HEK293 (cell line): ENCODE results near the gene USP44.
A peak's percentile ranks its signal among the peaks of the same experiment; 100 is the strongest.

Experiments
- CTCF ChIA-PET: fragments of 350-600 bp; formaldehyde crosslinking; extraction: SDS; loops from one replicate; lab custom pipeline; 2021; ENCODE audit warnings: antibody characterized with exemption; lab: Yijun Ruan, JAX
- POLR2A ChIA-PET: fragments of 300-600 bp; formaldehyde crosslinking; extraction: SDS; loops from one replicate; lab custom pipeline; 2020; ENCODE audit warnings: antibody characterized with exemption, inconsistent platforms; lab: Yijun Ruan, JAX
- H3K27ac ChIP-seq: fragments of 200-500 bp; sonication (Bioruptor generic); 2 replicates; pipeline ENCODE4 v1.5.1; 2014; ENCODE audit warnings: low read depth, low read length, control low read depth, inconsistent platforms; ENCODE audit errors: extremely low read depth
- H3K36me3 ChIP-seq, 2 experiments: fragments of 200-500 bp in 1 of 2; sonication (Bioruptor generic) in 1 of 2; 1 replicate in 1 of 2; 2 replicates in 1 of 2; pipeline ENCODE4 v1.5.1; 2014 to 2017; ENCODE audit warnings: inconsistent platforms in 2 of 2, low read length in 2 of 2; ENCODE audit not compliant: control insufficient read depth in 2 of 2, insufficient read depth in 1 of 2
- H3K4me1 ChIP-seq: fragments of 200-500 bp; sonication (Bioruptor generic); 2 replicates; pipeline ENCODE4 v1.5.1; 2014; ENCODE audit warnings: mild to moderate bottlenecking, low read length, inconsistent platforms; ENCODE audit not compliant: control insufficient read depth, insufficient read depth
- H3K4me3 ChIP-seq: 2 replicates; pipeline ENCODE4 v1.5.1; 2011; ENCODE audit warnings: low read depth, mild to moderate bottlenecking, control low read depth, low read length, moderate library complexity
- H3K9me3 ChIP-seq: fragments of 200-500 bp; sonication (Bioruptor generic); 2 replicates; pipeline ENCODE4 v1.5.1; 2014; ENCODE audit warnings: low read depth, low read length, inconsistent platforms; ENCODE audit not compliant: control insufficient read depth, insufficient read depth
- HOXD13 ChIP-seq: sonication (generic); formaldehyde crosslinking; IDR thresholded peaks from 2 replicates; pipeline ENCODE4 v1.8.0; 2022; ENCODE audit warnings: missing genetic modification reagents, borderline replicate concordance
- MYNN ChIP-seq: fragments of 450-650 bp; formaldehyde crosslinking; IDR thresholded peaks from 2 replicates; pipeline ENCODE4 v1.5.1; 2016; ENCODE audit warnings: missing biosample characterization, missing genetic modification characterization, borderline replicate concordance
- PRDM6 ChIP-seq: fragments of 450-650 bp; formaldehyde crosslinking; IDR thresholded peaks from 2 replicates; pipeline ENCODE4 v1.5.1; 2017; ENCODE audit warnings: missing biosample characterization, missing genetic modification characterization
- ZBTB48 ChIP-seq: fragments of 450-650 bp; formaldehyde crosslinking; IDR thresholded peaks from 2 replicates; pipeline ENCODE4 v1.5.1; 2016; ENCODE audit warnings: missing biosample characterization, missing genetic modification characterization
- ZEB2 ChIP-seq: fragments of 450-650 bp; formaldehyde crosslinking; IDR thresholded peaks from 2 replicates; pipeline ENCODE4 v1.5.1; 2016; ENCODE audit warnings: missing biosample characterization, missing genetic modification characterization
- ZNF146 ChIP-seq: fragments of 450-650 bp; formaldehyde crosslinking; IDR thresholded peaks from 2 replicates; pipeline ENCODE4 v1.5.1; 2016; ENCODE audit warnings: missing biosample characterization, missing genetic modification characterization
- ZNF148 ChIP-seq: fragments of 450-650 bp; formaldehyde crosslinking; IDR thresholded peaks from 2 replicates; pipeline ENCODE4 v1.5.0; 2017; ENCODE audit warnings: missing biosample characterization, missing genetic modification characterization, borderline replicate concordance
- ZNF2 ChIP-seq: fragments of 450-650 bp; formaldehyde crosslinking; IDR thresholded peaks from 2 replicates; pipeline ENCODE4 v1.5.1; 2016; ENCODE audit warnings: missing biosample characterization, missing genetic modification characterization
- ZNF311 ChIP-seq: fragments of 450-650 bp; formaldehyde crosslinking; IDR thresholded peaks from 2 replicates; pipeline ENCODE4 v1.5.1; 2017; ENCODE audit warnings: missing biosample characterization, missing genetic modification characterization, borderline replicate concordance
- ZNF449 ChIP-seq: fragments of 450-650 bp; formaldehyde crosslinking; IDR thresholded peaks from 2 replicates; pipeline ENCODE4 v1.5.1; 2017; ENCODE audit warnings: missing biosample characterization, mild to moderate bottlenecking, missing genetic modification characterization, moderate library complexity
- ZNF529 ChIP-seq: fragments of 450-650 bp; formaldehyde crosslinking; IDR thresholded peaks from 2 replicates; pipeline ENCODE4 v1.5.1; 2017; ENCODE audit warnings: missing genetic modification characterization, missing biosample characterization; ENCODE audit not compliant: insufficient replicate concordance
- ZNF555 ChIP-seq: fragments of 450-650 bp; formaldehyde crosslinking; conservative IDR thresholded peaks from 2 replicates; pipeline ENCODE4 v1.5.1; 2017; ENCODE audit warnings: missing biosample characterization, mild to moderate bottlenecking, missing genetic modification characterization, inconsistent platforms
- ZNF664 ChIP-seq: fragments of 450-650 bp; formaldehyde crosslinking; IDR thresholded peaks from 2 replicates; pipeline ENCODE4 v1.5.1; 2016; ENCODE audit warnings: missing biosample characterization, missing genetic modification characterization
- ZNF747 ChIP-seq: fragments of 450-650 bp; formaldehyde crosslinking; IDR thresholded peaks from 2 replicates; pipeline ENCODE4 v1.5.1; 2016; ENCODE audit warnings: missing biosample characterization, missing genetic modification characterization
- ZNF768 ChIP-seq: fragments of 450-650 bp; formaldehyde crosslinking; IDR thresholded peaks from 2 replicates; pipeline ENCODE4 v1.5.1; 2018; ENCODE audit warnings: missing biosample characterization, mild to moderate bottlenecking, missing genetic modification characterization
- ZSCAN23 ChIP-seq: fragments of 450-650 bp; formaldehyde crosslinking; IDR thresholded peaks from 2 replicates; pipeline ENCODE4 v1.5.1; 2016; ENCODE audit warnings: missing biosample characterization, missing genetic modification characterization
- ZSCAN5A ChIP-seq: fragments of 450-650 bp; formaldehyde crosslinking; IDR thresholded peaks from 2 replicates; pipeline ENCODE4 v1.5.1; 2016; ENCODE audit warnings: missing biosample characterization, missing genetic modification characterization
- ZXDB ChIP-seq: fragments of 450-650 bp; formaldehyde crosslinking; IDR thresholded peaks from 2 replicates; pipeline ENCODE4 v1.5.1; 2016; ENCODE audit warnings: missing biosample characterization, missing genetic modification characterization

The USP44 gene

GRCh38 chr12:95492462-95492861 is 58.8 kb downstream of the USP44 start:
- Histone ChIP-seq H3K27ac (no peak overlapping the region), H3K4me3 (no peak overlapping the region), H3K9me3 (no peaks in the 10 kb centered on the region), H3K36me3 (peaks cover 76 to 90% of the 10 kb centered on the region in 2 experiments), H3K4me1 (no peaks in the 10 kb centered on the region)
- TF ChIP-seq ZNF747 (tag by site-specific recombination) (no peak), ZBTB48 (tag by site-specific recombination) (no peak), ZNF449 (tag by site-specific recombination) (peak; percentile 37; the same call in 1 of the 2 replicates)
- ChIA-PET POLR2A (no interaction called here), CTCF (no interaction called here)

GRCh38 chr12:95487024-95487423 is 64.3 kb downstream of the USP44 start:
- POLR2A ChIA-PET = no interaction called here
- Histone ChIP-seq H3K4me1 (peaks cover 2% of the 10 kb centered on the region; the same call in 1 of the 2 replicates), H3K9me3 (no peaks in the 10 kb centered on the region), H3K36me3 (peaks cover 67 to 73% of the 10 kb centered on the region in 2 experiments), H3K4me3 (no peak overlapping the region), H3K27ac (no peak overlapping the region)
- CTCF ChIA-PET = interaction anchor here (0.6 to 1.1 kb wide), 3 partner anchors 15 to 91 kb away, joined by 3 to 5 read pairs (median 3); no protein-coding TSS in a partner anchor
- TF ChIP-seq ZNF311 (tag by site-specific recombination) = no peak
- no peak for TF ChIP-seq ZNF664 (tag by site-specific recombination)
- TF ChIP-seq ZSCAN5A (tag by site-specific recombination) = no peak
- no peak for TF ChIP-seq ZXDB
- no peak for TF ChIP-seq ZNF529
- TF ChIP-seq ZNF2 (tag by site-specific recombination) = no peak
- no peak for TF ChIP-seq ZEB2 (tag by site-specific recombination)
- no peak for TF ChIP-seq ZNF146
- no peak for TF ChIP-seq ZNF768 (tag by site-specific recombination)
- no peak for TF ChIP-seq ZSCAN23
- TF ChIP-seq HOXD13 (CRISPR knock-in tag) = no peak
- no peak for TF ChIP-seq ZNF148
- TF ChIP-seq MYNN = no peak

GRCh38 chr12:95484524-95484923 is 66.8 kb downstream of the USP44 start:
- ChIA-PET CTCF (no interaction called here), POLR2A (no interaction called here)
- H3K9me3 ChIP-seq = no peaks in the 10 kb centered on the region
- TF ChIP-seq MYNN (no peak), ZNF449 (tag by site-specific recombination) (no peak), ZNF555 (tag by site-specific recombination) (no peak), PRDM6 (peak; percentile 16; the same call in 1 of the 2 replicates)
- no peak overlapping the region for H3K27ac ChIP-seq
- peaks cover 11% of the 10 kb centered on the region for H3K4me1 ChIP-seq
- no peak overlapping the region for H3K4me3 ChIP-seq
- H3K36me3 ChIP-seq = peaks cover 44 to 70% of the 10 kb centered on the region in 2 experiments
